HEK293 (cell line): ENCODE data around the gene GPALPP1.

ENCODE experiments used
- CTCF ChIA-PET: fragments of 350-600 bp; formaldehyde crosslinking; extraction: SDS; loops from one replicate; lab custom pipeline; 2021; ENCODE audit warnings: antibody characterized with exemption; lab: Yijun Ruan, JAX
- POLR2A ChIA-PET: fragments of 300-600 bp; formaldehyde crosslinking; extraction: SDS; loops from one replicate; lab custom pipeline; 2020; ENCODE audit warnings: antibody characterized with exemption, inconsistent platforms; lab: Yijun Ruan, JAX
- H3K27ac ChIP-seq: fragments of 200-500 bp; sonication (Bioruptor generic); 2 replicates; pipeline ENCODE4 v1.5.1; 2014; ENCODE audit warnings: low read depth, low read length, control low read depth, inconsistent platforms; ENCODE audit errors: extremely low read depth
- H3K36me3 ChIP-seq, 2 experiments: fragments of 200-500 bp in 1 of 2; sonication (Bioruptor generic) in 1 of 2; 1 replicate in 1 of 2; 2 replicates in 1 of 2; pipeline ENCODE4 v1.5.1; 2014 to 2017; ENCODE audit warnings: inconsistent platforms in 2 of 2, low read length in 2 of 2; ENCODE audit not compliant: control insufficient read depth in 2 of 2, insufficient read depth in 1 of 2
- H3K4me1 ChIP-seq: fragments of 200-500 bp; sonication (Bioruptor generic); 2 replicates; pipeline ENCODE4 v1.5.1; 2014; ENCODE audit warnings: mild to moderate bottlenecking, low read length, inconsistent platforms; ENCODE audit not compliant: control insufficient read depth, insufficient read depth
- H3K4me3 ChIP-seq: 2 replicates; pipeline ENCODE4 v1.5.1; 2011; ENCODE audit warnings: low read depth, mild to moderate bottlenecking, control low read depth, low read length, moderate library complexity
- H3K9me3 ChIP-seq: fragments of 200-500 bp; sonication (Bioruptor generic); 2 replicates; pipeline ENCODE4 v1.5.1; 2014; ENCODE audit warnings: low read depth, low read length, inconsistent platforms; ENCODE audit not compliant: control insufficient read depth, insufficient read depth
- KLF10 ChIP-seq: fragments of 450-650 bp; IDR thresholded peaks from 2 replicates; pipeline ENCODE4 v1.5.1; 2018; ENCODE audit warnings: missing biosample characterization, mild to moderate bottlenecking, missing genetic modification characterization
- ZIC2 ChIP-seq: fragments of 450-650 bp; formaldehyde crosslinking; IDR thresholded peaks from 2 replicates; pipeline ENCODE4 v1.5.1; 2016; ENCODE audit warnings: missing biosample characterization, missing genetic modification characterization
- ZNF19 ChIP-seq: fragments of 450-650 bp; formaldehyde crosslinking; IDR thresholded peaks from 2 replicates; pipeline ENCODE4; 2016; ENCODE audit warnings: missing biosample characterization, missing genetic modification characterization, low read depth
- ZNF37A ChIP-seq: fragments of 450-650 bp; IDR thresholded peaks from 2 replicates; pipeline ENCODE4 v1.5.1; 2018; ENCODE audit warnings: missing biosample characterization, missing genetic modification characterization
- ZNF404 ChIP-seq: fragments of 450-650 bp; formaldehyde crosslinking; IDR thresholded peaks from 2 replicates; pipeline ENCODE4 v1.5.1; 2017; ENCODE audit warnings: missing biosample characterization, missing genetic modification characterization
- ZNF510 ChIP-seq: fragments of 450-650 bp; formaldehyde crosslinking; IDR thresholded peaks from 2 replicates; pipeline ENCODE4 v1.5.1; 2018; ENCODE audit warnings: mild to moderate bottlenecking, missing genetic modification characterization, missing biosample characterization; ENCODE audit not compliant: insufficient replicate concordance
- ZNF521 ChIP-seq: fragments of 450-650 bp; formaldehyde crosslinking; IDR thresholded peaks from 2 replicates; pipeline ENCODE4 v1.5.1; 2017; ENCODE audit warnings: missing biosample characterization, mild to moderate bottlenecking, missing genetic modification characterization
- ZNF596 ChIP-seq: fragments of 450-650 bp; IDR thresholded peaks from 2 replicates; pipeline ENCODE4 v1.5.0; 2018; ENCODE audit warnings: missing biosample characterization, mild to moderate bottlenecking, missing genetic modification characterization, moderate library complexity
- ZNF623 ChIP-seq: fragments of 450-650 bp; formaldehyde crosslinking; IDR thresholded peaks from 2 replicates; pipeline ENCODE4 v1.5.1; 2016; ENCODE audit warnings: missing biosample characterization, missing genetic modification characterization
- ZNF658 ChIP-seq: fragments of 450-650 bp; formaldehyde crosslinking; IDR thresholded peaks from 2 replicates; pipeline ENCODE4; 2016; ENCODE audit warnings: missing biosample characterization, missing genetic modification characterization
- ZNF677 ChIP-seq: fragments of 450-650 bp; IDR thresholded peaks from 2 replicates; pipeline ENCODE4 v1.5.0; 2018; ENCODE audit warnings: missing biosample characterization, mild to moderate bottlenecking, missing genetic modification characterization, moderate library complexity
- ZNF701 ChIP-seq: fragments of 450-650 bp; formaldehyde crosslinking; IDR thresholded peaks from 2 replicates; pipeline ENCODE4 v1.5.1; 2016; ENCODE audit warnings: missing biosample characterization, missing genetic modification characterization
- TF ChIP-seq, protein P1 (sequence below): fragments of 450-650 bp; formaldehyde crosslinking; IDR thresholded peaks from 2 replicates; pipeline ENCODE4 v1.5.1; 2016; ENCODE audit warnings: missing biosample characterization, missing genetic modification characterization
- TF ChIP-seq, protein P2 (sequence below): fragments of 450-650 bp; formaldehyde crosslinking; IDR thresholded peaks from 2 replicates; pipeline ENCODE4 v1.5.1; 2017; ENCODE audit warnings: missing biosample characterization, missing genetic modification characterization
- TF ChIP-seq, protein P3 (sequence below): fragments of 450-650 bp; formaldehyde crosslinking; IDR thresholded peaks from 2 replicates; pipeline ENCODE4 v1.5.1; 2016; ENCODE audit warnings: missing biosample characterization, missing genetic modification characterization
- TF ChIP-seq, protein P4 (sequence below): fragments of 450-650 bp; formaldehyde crosslinking; IDR thresholded peaks from 2 replicates; pipeline ENCODE4 v1.5.1; 2016; ENCODE audit warnings: missing biosample characterization, missing genetic modification characterization
- TF ChIP-seq, protein P5 (sequence below): IDR thresholded peaks from 2 replicates; pipeline ENCODE4 v1.6.1; 2011; ENCODE audit warnings: mild to moderate bottlenecking, low read depth, low read length, borderline replicate concordance
- TF ChIP-seq, protein P6 (sequence below): fragments of 450-650 bp; formaldehyde crosslinking; IDR thresholded peaks from 2 replicates; pipeline ENCODE4 v1.5.1; 2016; ENCODE audit warnings: missing biosample characterization, missing genetic modification characterization, borderline replicate concordance
- TF ChIP-seq, protein P7 (sequence below): fragments of 450-650 bp; formaldehyde crosslinking; IDR thresholded peaks from 2 replicates; pipeline ENCODE4 v1.5.1; 2016; ENCODE audit warnings: missing biosample characterization, missing genetic modification characterization
- TF ChIP-seq, protein P8 (sequence below): fragments of 450-650 bp; formaldehyde crosslinking; IDR thresholded peaks from 2 replicates; pipeline ENCODE4 v1.5.1; 2016; ENCODE audit warnings: missing biosample characterization, missing genetic modification characterization

GPALPP1 gene

DNA sequence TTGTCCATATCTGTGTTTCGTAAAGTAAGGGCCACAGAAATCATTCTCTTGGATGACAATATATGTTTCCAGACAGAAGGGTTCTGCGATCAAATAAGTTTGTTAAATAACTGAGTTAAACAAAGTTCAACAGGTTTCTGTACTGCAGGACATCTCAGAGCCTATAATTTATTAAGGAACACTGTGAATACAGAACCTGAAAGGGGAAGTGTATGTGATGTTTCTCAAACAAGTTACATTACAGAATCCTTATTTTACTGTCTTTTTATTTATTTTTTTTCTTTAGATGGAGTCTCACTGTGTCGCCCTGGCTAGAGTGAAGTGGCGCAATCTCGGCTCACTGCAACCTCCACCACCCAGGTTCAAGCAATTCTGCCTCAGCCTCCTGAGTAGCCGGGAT, 75.6 kb downstream of the GPALPP1 start (continued):
- TF ChIP-seq, protein P1, sequence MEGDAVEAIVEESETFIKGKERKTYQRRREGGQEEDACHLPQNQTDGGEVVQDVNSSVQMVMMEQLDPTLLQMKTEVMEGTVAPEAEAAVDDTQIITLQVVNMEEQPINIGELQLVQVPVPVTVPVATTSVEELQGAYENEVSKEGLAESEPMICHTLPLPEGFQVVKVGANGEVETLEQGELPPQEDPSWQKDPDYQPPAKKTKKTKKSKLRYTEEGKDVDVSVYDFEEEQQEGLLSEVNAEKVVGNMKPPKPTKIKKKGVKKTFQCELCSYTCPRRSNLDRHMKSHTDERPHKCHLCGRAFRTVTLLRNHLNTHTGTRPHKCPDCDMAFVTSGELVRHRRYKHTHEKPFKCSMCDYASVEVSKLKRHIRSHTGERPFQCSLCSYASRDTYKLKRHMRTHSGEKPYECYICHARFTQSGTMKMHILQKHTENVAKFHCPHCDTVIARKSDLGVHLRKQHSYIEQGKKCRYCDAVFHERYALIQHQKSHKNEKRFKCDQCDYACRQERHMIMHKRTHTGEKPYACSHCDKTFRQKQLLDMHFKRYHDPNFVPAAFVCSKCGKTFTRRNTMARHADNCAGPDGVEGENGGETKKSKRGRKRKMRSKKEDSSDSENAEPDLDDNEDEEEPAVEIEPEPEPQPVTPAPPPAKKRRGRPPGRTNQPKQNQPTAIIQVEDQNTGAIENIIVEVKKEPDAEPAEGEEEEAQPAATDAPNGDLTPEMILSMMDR (tag by site-specific recombination) = no peak
- TF ChIP-seq, protein P2, sequence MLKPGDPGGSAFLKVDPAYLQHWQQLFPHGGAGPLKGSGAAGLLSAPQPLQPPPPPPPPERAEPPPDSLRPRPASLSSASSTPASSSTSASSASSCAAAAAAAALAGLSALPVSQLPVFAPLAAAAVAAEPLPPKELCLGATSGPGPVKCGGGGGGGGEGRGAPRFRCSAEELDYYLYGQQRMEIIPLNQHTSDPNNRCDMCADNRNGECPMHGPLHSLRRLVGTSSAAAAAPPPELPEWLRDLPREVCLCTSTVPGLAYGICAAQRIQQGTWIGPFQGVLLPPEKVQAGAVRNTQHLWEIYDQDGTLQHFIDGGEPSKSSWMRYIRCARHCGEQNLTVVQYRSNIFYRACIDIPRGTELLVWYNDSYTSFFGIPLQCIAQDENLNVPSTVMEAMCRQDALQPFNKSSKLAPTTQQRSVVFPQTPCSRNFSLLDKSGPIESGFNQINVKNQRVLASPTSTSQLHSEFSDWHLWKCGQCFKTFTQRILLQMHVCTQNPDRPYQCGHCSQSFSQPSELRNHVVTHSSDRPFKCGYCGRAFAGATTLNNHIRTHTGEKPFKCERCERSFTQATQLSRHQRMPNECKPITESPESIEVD (tag by site-specific recombination) = no peak
- TF ChIP-seq, protein P3, sequence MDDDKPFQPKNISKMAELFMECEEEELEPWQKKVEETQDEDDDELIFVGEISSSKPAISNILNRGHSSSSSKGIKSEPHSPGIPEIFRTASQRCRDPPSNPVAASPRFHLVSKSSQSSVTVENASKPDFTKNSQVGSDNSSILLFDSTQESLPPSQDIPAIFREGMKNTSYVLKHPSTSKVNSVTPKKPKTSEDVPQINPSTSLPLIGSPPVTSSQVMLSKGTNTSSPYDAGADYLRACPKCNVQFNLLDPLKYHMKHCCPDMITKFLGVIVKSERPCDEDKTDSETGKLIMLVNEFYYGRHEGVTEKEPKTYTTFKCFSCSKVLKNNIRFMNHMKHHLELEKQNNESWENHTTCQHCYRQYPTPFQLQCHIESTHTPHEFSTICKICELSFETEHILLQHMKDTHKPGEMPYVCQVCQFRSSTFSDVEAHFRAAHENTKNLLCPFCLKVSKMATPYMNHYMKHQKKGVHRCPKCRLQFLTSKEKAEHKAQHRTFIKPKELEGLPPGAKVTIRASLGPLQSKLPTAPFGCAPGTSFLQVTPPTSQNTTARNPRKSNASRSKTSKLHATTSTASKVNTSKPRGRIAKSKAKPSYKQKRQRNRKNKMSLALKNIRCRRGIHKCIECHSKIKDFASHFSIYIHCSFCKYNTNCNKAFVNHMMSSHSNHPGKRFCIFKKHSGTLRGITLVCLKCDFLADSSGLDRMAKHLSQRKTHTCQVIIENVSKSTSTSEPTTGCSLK (tag by site-specific recombination) = no peak
- no peak for TF ChIP-seq ZNF521 (tag by site-specific recombination)
- TF ChIP-seq, protein P4, sequence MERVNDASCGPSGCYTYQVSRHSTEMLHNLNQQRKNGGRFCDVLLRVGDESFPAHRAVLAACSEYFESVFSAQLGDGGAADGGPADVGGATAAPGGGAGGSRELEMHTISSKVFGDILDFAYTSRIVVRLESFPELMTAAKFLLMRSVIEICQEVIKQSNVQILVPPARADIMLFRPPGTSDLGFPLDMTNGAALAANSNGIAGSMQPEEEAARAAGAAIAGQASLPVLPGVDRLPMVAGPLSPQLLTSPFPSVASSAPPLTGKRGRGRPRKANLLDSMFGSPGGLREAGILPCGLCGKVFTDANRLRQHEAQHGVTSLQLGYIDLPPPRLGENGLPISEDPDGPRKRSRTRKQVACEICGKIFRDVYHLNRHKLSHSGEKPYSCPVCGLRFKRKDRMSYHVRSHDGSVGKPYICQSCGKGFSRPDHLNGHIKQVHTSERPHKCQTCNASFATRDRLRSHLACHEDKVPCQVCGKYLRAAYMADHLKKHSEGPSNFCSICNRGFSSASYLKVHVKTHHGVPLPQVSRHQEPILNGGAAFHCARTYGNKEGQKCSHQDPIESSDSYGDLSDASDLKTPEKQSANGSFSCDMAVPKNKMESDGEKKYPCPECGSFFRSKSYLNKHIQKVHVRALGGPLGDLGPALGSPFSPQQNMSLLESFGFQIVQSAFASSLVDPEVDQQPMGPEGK (tag by site-specific recombination) = no peak
- TF ChIP-seq ZNF623 (tag by site-specific recombination) = no peak
- TF ChIP-seq ZNF677 (tag by site-specific recombination) = no peak
- TF ChIP-seq ZIC2 (tag by site-specific recombination) = no peak
- TF ChIP-seq ZNF19 (tag by site-specific recombination) = no peak
- TF ChIP-seq, protein P5, sequence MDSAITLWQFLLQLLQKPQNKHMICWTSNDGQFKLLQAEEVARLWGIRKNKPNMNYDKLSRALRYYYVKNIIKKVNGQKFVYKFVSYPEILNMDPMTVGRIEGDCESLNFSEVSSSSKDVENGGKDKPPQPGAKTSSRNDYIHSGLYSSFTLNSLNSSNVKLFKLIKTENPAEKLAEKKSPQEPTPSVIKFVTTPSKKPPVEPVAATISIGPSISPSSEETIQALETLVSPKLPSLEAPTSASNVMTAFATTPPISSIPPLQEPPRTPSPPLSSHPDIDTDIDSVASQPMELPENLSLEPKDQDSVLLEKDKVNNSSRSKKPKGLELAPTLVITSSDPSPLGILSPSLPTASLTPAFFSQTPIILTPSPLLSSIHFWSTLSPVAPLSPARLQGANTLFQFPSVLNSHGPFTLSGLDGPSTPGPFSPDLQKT = no peak

DNA sequence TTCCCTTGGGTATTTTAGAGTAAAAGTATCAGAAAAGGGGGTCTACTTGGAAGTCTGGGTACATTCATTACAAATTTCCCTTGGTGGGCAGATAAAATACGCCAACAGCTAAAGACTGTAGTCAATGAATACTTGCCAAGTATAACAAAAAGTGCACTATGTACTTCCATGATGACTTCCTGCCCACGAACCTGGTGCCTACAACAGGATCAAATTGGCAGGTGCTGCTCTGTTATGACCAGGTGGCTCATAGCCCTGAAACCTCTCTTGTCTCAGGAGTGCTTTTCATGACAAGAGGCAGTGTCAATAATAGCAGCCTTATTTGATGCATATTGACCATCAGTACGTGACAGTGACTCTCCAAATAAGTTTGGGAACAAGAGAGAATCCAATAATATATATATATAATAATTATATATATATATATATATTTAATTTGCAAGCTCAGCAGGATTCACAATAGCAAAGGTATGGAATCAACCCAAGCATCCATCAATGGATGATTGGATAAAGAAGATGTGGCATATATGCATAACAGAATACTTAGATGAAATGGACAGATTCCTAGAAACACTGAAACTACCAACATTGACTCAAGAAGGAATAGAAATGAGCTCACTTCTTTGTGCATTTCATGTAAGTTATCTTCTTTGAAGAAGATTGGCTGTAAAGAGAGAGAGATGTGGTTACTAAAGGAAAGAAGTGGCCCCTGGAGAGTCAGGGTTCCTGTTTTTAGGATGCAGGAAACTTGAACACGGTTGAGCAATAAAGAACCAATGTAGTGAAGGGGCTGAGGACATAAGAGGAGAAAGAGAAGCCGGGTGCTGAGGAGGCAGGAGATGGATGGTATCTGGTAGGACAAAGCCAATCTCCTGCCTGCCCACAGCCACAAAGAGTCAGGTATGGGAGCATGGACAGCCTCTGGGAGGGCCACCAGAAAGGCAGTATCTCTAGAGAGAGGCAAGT, 79.0 kb downstream of the GPALPP1 start:
- ChIA-PET CTCF (interaction anchor here (0.7 to 1.5 kb wide), 2 partner anchors 22 to 68 kb away, joined by 3 to 4 read pairs; no protein-coding TSS in a partner anchor), POLR2A (interaction anchor here (0.6 kb wide), 1 partner anchor 14 kb away, joined by 3 read pairs; no protein-coding TSS in a partner anchor)
- no peak overlapping the region for H3K27ac ChIP-seq
- no peaks in the 10 kb centered on the region for H3K36me3 ChIP-seq
- no peaks in the 10 kb centered on the region for H3K4me1 ChIP-seq
- no peak overlapping the region for H3K4me3 ChIP-seq
- H3K9me3 ChIP-seq = no peaks in the 10 kb centered on the region
- TF ChIP-seq ZNF510 (no peak), KLF10 (no peak), ZNF404 (tag by site-specific recombination) (no peak), ZNF596 (tag by site-specific recombination) (no peak), ZNF37A (tag by site-specific recombination) (no peak), ZNF701 (tag by site-specific recombination) (no peak), ZNF658 (tag by site-specific recombination) (no peak)
- TF ChIP-seq, protein P6, sequence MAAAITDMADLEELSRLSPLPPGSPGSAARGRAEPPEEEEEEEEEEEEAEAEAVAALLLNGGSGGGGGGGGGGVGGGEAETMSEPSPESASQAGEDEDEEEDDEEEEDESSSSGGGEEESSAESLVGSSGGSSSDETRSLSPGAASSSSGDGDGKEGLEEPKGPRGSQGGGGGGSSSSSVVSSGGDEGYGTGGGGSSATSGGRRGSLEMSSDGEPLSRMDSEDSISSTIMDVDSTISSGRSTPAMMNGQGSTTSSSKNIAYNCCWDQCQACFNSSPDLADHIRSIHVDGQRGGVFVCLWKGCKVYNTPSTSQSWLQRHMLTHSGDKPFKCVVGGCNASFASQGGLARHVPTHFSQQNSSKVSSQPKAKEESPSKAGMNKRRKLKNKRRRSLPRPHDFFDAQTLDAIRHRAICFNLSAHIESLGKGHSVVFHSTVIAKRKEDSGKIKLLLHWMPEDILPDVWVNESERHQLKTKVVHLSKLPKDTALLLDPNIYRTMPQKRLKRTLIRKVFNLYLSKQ (tag by site-specific recombination) = no peak
- TF ChIP-seq, protein P7, sequence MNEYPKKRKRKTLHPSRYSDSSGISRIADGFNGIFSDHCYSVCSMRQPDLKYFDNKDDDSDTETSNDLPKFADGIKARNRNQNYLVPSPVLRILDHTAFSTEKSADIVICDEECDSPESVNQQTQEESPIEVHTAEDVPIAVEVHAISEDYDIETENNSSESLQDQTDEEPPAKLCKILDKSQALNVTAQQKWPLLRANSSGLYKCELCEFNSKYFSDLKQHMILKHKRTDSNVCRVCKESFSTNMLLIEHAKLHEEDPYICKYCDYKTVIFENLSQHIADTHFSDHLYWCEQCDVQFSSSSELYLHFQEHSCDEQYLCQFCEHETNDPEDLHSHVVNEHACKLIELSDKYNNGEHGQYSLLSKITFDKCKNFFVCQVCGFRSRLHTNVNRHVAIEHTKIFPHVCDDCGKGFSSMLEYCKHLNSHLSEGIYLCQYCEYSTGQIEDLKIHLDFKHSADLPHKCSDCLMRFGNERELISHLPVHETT (tag by site-specific recombination) = no peak
- TF ChIP-seq, protein P8, sequence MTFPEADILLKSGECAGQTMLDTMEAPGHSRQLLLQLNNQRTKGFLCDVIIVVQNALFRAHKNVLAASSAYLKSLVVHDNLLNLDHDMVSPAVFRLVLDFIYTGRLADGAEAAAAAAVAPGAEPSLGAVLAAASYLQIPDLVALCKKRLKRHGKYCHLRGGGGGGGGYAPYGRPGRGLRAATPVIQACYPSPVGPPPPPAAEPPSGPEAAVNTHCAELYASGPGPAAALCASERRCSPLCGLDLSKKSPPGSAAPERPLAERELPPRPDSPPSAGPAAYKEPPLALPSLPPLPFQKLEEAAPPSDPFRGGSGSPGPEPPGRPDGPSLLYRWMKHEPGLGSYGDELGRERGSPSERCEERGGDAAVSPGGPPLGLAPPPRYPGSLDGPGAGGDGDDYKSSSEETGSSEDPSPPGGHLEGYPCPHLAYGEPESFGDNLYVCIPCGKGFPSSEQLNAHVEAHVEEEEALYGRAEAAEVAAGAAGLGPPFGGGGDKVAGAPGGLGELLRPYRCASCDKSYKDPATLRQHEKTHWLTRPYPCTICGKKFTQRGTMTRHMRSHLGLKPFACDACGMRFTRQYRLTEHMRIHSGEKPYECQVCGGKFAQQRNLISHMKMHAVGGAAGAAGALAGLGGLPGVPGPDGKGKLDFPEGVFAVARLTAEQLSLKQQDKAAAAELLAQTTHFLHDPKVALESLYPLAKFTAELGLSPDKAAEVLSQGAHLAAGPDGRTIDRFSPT = no peak
